Right cardiac atrium (tissue), 5 donors: ENCODE measurements around the gene PKDREJ. TPM values are rescaled to one million over a fixed set of nuclear protein-coding genes. Genes with fewer than 3 reads are reported as not detected.
A peak's percentile ranks its signal among the peaks of the same experiment; 100 is the strongest.

Source experiments
- ATAC-seq, 2 donors: fragments of 200-7000 bp; cut with Tn5 transposase; one replicate each; pipeline versions ENCODE4 v1.8.0 to v1.9.1; 2020; ENCODE audit warnings: moderate library complexity in 2 of 2, mild to moderate bottlenecking in 1 of 2
- DNase-seq, 3 donors: peaks; one replicate each; pipeline ENCODE4 v3.0.0-alpha.2; 2020
- H3K27ac ChIP-seq: one replicate; pipeline ENCODE4 v1.5.1; 2013; ENCODE audit warnings: mild to moderate bottlenecking, low read length, control low read depth, moderate library complexity
- H3K27me3 ChIP-seq: one replicate; pipeline ENCODE4 v1.6.1; 2013; ENCODE audit not compliant: control insufficient read depth, insufficient read depth
- H3K4me1 ChIP-seq: one replicate; pipeline ENCODE4 v1.6.1; 2013; ENCODE audit warnings: low read length; ENCODE audit not compliant: control insufficient read depth, insufficient read depth
- H3K4me3 ChIP-seq: one replicate; pipeline ENCODE4 v1.5.1; 2013; ENCODE audit warnings: low read length, control low read depth
- H3K9me3 ChIP-seq: one replicate; pipeline ENCODE4 v1.6.1; 2013; ENCODE audit warnings: low read length; ENCODE audit not compliant: control insufficient read depth
- WGBS: extraction: QIAGEN DNeasy Blood & Tissue Kit; methylation state at CpG from one replicate; pipeline ENCODE4 v1.1.7; 2013; 5-methylcytosine and 5-hydroxymethylcytosine counted together
- intact Hi-C, 4 donors: fragments of 100-400 bp; cut with DNase I; formaldehyde crosslinking; loops; one replicate each; pipeline versions ENCODE4 v1.11.0 to v1.14.0; 2022 to 2023
- polyA plus RNA-seq: library from polyadenylated mRNA; stranded (reverse); fragments of 200-250 nt; gene quantifications from one replicate; pipeline ENCODE4 v1.2.3, GENCODE V29; 2013
- total RNA-seq, 4 donors: library from RNA; stranded (reverse); fragmentation: NEBNext Ultra II Directional; extraction: Animal tissue kit (Norgen Biotek cat#: 25700); gene quantifications; one replicate each; pipeline ENCODE4 v1.2.1, GENCODE V29; 2021
- donor health status: healthy with polysubstance abuse.
- donor health status: DM: no; HTN: yes; CAD: no.
- donor health status: DM: no; HTN: no; CAD: no.
- donor health status: DM: no; HTN: yes; CAD: no; lungs with severe emphysema.
- donor health status: DM: yes; HTN: yes; CAD: no.

The PKDREJ gene
- total and polyA plus RNA-seq, 5 donors, result 0.06 to 0.25 (median 0.09) TPM

DNA sequence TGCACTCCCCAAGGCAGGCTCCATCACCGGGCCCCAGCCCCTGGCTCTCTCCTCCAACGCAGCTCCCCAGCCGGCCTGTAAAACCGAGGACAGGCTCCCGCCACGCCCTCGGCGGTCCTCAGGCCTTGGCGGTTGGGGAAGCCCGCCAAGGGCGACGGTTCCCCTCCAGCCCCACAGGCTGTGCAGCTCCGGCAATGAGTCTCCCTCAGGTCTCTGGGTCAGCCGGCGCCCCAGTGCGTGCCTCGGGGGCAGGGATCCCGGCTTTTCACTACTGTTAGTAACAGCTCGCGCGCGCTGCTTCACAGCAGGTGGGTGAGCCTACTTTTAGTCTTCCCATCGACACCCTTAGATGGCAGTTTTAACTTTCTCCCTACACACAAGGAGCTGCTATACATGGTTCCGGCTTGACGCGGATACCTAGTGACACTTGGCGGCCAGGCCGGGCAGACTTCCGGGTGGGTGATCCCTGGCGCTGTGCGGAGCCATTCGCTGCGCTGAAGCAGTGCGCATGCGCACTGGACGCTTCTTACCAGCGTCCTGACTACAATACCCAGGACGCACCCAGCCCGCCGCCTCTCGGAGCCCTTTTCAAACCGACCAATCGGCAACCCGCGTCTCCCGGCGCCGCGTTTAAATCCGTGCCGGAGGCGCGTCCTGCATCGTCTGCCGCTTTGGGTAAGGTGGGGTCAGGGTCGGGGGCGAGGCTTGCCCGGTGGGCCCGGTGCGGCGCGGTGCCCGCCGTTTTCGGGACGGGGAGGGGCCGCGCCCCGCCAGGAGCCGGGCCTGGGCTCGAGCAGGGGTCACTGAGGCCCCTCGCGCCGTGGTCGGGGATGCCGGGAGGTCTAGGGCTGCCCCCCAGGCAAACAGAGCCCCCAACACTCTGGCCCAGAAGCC, 33.4 kb upstream of the PKDREJ start, which contains the start of gene GTSE1:
GTSE1 (plus strand) TSS at position 614 of the 894 bp plus-strand sequence. CDS start 531 bp downstream, outside the sequence.
- intact Hi-C loops, result loop anchor here in 2 of 4 donors (5.0 to 10.0 kb wide), 2 partner anchors 292 to 299 kb away; no protein-coding TSS in a partner anchor
- H3K4me3 ChIP-seq, result peak within 1 kb of the TSS; percentile 41
- H3K9me3 ChIP-seq, result no peaks in the 10 kb centered on the region
- H3K27ac ChIP-seq, result peak within 1 kb of the TSS; percentile 91
- no peaks in the 10 kb centered on the region for H3K27me3 ChIP-seq
- peak; percentile 97 to 98 for ATAC-seq
- H3K4me1 ChIP-seq, result peaks cover 5% of the 10 kb centered on the region
- under 1% methylated on average over 76 of the region's 76 CpGs for WGBS
- peak; percentile 99 to 100 (median 99) for DNase-seq

DNA sequence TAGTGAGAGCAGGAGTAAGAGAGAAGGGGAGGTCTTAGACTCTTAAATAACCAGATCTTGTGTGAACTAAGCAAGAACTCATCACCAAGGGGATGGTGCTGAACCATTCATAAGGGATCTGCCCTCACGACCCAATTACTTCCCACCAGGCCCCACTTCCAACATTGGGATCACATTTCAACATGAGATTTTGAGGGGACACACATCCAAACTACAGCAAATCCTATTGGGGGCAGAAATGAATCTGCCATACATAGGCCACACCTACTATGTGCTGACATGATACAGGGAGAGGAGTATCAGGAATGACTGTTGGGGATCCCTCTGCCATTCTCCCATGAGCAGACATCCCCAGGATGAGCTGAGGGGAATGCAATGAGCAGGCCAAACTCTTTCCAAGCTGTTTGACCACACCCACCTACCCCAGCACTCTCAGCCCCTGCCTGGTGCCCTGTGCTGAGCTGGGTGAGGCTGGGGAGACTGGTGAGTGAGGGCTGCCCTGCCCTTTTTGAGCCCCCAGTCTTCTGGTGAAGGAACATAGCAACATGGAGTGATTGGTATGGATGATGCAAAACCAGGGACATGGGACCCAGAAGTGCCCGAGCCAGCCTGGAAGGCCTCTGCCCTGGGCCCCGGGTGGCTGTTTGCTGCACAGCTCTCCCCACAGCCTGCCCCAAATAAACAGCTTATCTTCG, 32.3 kb upstream of the PKDREJ start:
- no peaks in the 10 kb centered on the region for H3K27me3 ChIP-seq
- ATAC-seq, result no peak
- H3K4me1 ChIP-seq, result peaks cover 5% of the 10 kb centered on the region
- no peak overlapping the region for H3K4me3 ChIP-seq
- no peak for DNase-seq
- H3K27ac ChIP-seq, result no peak overlapping the region
- intact Hi-C loops, result loop anchor here in 2 of 4 donors (5.0 to 10.0 kb wide), 2 partner anchors 291 to 298 kb away; no protein-coding TSS in a partner anchor
- WGBS, result 60% methylated on average over 4 of the region's 4 CpGs
- no peaks in the 10 kb centered on the region for H3K9me3 ChIP-seq

DNA sequence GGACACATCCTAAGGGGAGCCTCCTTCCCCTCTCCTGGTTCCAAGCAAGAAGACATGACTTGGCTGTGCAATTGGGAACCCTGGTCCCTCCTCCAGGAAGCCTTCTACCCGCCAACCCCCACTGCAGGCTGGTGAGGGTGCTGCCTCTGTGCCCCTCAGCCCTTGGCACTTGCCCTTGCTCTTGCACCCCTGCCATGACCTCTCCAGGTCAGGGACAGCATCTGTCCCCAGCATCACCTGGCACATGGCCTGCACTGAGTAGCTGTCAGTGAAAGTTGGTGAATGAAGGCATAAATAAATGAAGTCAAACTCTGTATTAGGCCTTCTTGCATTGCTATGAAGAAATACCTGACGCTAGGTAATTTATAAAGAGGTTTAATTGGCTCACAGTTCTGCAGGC, 31.6 kb upstream of the PKDREJ start:
- H3K27me3 ChIP-seq, result no peaks in the 10 kb centered on the region
- 86% methylated on average over 2 of the region's 2 CpGs for WGBS
- DNase-seq (no peak), ATAC-seq (no peak)
- H3K4me3 ChIP-seq, result no peak overlapping the region
- no peaks in the 10 kb centered on the region for H3K9me3 ChIP-seq
- intact Hi-C loops, result loop anchor here in 2 of 4 donors (5.0 to 10.0 kb wide), 2 partner anchors 290 to 297 kb away; no protein-coding TSS in a partner anchor
- peaks cover 5% of the 10 kb centered on the region for H3K4me1 ChIP-seq
- H3K27ac ChIP-seq, result no peak overlapping the region

DNA sequence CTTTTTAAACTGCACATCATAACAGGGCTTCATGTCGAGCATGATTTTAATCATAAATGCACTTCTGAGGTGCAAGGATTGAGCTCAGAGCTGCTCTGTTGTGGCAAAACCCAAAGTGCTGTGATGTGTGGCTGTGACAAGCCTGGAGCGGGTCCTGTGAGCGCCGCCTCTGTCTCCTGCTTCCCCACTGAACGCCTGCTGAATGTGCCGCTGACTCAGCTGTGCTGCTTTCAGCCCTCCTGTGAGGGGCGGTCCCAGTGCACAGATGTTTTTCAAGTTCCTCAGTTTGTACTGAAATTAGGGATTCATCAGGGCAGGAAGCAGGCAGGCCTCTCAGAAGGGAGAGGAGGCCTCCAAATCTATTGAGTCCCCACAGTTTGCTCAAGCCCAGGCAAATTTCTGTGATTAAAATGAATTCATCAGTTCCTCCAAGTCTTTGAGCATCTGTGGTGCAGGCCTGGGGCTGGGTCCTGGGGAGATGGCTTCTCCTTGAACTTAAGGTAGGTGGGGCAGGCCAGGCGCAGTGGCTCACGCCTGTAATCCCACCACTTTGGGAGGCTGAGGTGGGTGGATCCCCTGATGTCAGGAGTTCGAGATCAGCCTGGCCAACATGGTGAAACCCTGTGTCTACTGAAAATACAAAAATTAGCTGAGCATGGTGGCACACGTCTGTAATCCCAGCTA, 30.6 kb upstream of the PKDREJ start:
- DNase-seq (peak; percentile 49 to 79 (median 79)), ATAC-seq (no peak)
- 79% methylated on average over 11 of the region's 11 CpGs for WGBS
- Histone ChIP-seq H3K27ac (no peak overlapping the region), H3K4me1 (peaks cover 5% of the 10 kb centered on the region), H3K9me3 (no peaks in the 10 kb centered on the region), H3K4me3 (no peak overlapping the region), H3K27me3 (no peaks in the 10 kb centered on the region)
- intact Hi-C loops, result loop anchor here in 1 of 4 donors (10.0 kb wide), 1 partner anchor 289 kb away; no protein-coding TSS in a partner anchor

DNA sequence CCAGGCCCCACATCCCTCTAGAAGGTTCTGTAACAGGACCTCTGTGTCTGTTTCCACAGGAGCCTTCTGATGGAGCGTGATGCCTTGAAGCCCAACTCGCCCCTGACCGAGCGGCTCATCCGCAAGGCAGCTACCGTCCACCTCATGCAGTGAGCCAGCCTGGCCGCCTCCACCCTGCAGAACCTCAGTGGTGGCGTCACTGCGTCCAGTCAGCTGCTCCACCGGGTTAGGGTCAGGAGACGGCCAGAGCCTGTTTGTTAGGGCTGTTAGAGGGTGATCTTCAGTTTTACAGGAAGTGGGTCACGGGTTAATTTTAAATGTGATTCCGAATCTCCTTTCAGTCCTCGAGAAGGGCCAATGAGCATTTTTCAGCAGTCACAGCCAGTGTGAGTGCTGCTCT, 29.6 kb upstream of the PKDREJ start:
- 86% methylated on average over 14 of the region's 14 CpGs for WGBS
- Histone ChIP-seq H3K27ac (no peak overlapping the region), H3K4me1 (peaks cover 8% of the 10 kb centered on the region), H3K9me3 (no peaks in the 10 kb centered on the region), H3K27me3 (no peaks in the 10 kb centered on the region), H3K4me3 (no peak overlapping the region)
- intact Hi-C loops, result loop anchor here in 1 of 4 donors (10.0 kb wide), 1 partner anchor 288 kb away; no protein-coding TSS in a partner anchor
- DNase-seq, result no peak
- ATAC-seq, result no peak

DNA sequence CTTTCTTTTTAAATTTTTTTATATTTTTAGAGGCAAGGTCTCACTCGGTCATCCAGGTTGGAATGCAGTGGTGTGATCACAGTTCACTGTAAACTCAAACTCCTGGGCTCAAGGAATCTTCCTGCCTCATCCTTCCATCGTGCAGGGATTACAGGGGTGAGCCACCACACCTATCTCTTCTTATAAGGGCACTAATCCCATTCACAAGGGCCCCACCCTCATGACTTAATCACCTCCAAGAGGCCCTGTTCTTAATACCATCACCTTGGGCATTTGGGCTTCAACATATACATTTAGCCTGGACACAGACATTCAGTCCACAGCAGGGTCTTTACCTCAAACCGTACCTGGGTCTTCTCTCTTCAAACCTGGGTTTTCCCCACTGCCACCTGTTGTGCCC, 29.0 kb upstream of the PKDREJ start:
- Histone ChIP-seq H3K4me1 (peaks cover 7% of the 10 kb centered on the region), H3K4me3 (no peak overlapping the region), H3K9me3 (no peaks in the 10 kb centered on the region), H3K27ac (no peak overlapping the region), H3K27me3 (no peaks in the 10 kb centered on the region)
- DNase-seq (no peak), ATAC-seq (no peak)
- WGBS, result 95% methylated on average over 3 of the region's 3 CpGs
- intact Hi-C loops, result loop anchor here in 1 of 4 donors (10.0 kb wide), 1 partner anchor 287 kb away; no protein-coding TSS in a partner anchor

DNA sequence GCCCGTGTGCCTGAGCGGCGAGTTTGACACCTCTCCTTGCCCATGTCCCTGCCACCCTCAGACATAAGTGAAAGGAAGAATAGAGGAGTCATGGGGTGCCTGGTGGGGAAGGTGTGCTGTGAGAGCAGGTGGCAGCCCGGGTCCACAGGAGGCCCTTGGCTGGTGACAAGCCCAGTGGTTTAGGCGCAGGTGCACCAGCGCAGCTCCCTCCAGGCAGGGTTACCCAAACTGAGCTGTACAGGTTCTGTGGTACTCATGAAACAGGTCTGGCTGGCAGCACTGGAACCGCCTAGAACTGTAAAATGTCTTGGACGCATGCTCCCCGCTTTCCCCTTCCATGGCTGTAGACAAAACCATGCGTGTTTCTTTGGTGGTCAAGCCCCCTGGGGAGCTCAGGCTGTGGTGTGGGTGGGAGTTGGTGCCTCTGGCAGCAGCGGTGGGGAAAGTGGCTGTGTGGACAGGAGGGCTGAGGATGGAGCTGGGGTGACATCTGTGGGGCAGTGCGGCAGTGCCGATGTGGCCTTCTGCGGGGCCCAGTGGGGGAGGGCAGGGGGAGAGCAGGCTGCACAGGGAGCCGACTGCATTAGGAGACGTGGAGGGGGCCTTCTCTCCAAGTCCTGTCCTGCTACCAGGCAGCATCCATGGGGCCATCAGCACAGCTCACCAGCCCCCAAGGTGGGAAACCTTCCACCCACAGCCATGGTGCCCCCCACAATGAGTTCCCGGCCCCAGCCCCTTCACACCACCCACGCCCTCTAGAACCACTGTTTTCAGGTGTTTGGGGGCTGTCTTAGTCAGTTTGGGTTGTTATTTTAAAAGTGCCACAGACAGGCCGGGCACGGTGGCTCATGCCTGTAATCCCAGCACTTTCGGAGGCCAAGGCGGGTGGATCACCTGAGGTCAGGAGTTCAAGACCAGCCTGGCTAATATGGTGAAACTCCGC, 28.0 kb upstream of the PKDREJ start:
- DNase-seq, result no peak
- intact Hi-C loops, result loop anchor here in 1 of 4 donors (10.0 kb wide), 1 partner anchor 286 kb away; no protein-coding TSS in a partner anchor

DNA sequence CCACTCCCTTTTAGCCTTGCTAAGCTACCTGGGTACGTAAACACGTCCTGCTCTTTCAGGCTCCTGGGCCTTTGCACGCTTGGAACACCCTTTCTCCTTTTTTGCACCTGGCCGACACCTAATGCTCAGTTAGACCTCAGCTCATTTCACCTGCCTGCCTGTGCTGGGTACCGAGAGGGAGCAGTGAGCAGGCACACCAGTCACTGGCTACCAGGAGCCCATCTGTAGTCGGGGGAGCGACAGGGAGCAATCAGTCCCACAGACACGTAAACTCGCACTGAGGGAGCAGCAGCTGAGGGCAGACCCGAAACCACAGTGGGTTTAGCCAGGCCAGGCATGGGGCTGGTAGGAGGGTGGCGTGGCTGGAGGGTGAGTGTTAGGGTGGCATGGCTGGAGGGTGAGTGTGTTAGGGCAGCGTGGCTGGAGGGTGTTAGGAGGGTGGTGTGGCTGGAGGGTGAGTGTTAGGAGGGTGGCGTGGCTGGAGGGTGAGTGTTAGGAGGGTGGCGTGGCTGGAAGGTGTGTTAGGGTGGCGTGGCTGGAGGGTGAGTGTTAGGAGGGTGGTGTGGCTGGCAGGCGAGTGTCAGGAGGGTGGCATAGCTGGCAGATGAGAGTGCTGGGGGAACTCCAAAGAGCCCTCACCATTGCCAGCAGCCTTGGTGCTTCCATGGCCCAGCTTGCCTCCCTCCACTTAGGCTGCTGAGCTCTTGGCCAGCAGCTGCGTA, 27.1 kb upstream of the PKDREJ start:
- Histone ChIP-seq H3K4me1 (peaks cover 3% of the 10 kb centered on the region), H3K9me3 (no peaks in the 10 kb centered on the region), H3K4me3 (no peak overlapping the region), H3K27me3 (no peaks in the 10 kb centered on the region), H3K27ac (peak overlapping the region; percentile 71)
- ATAC-seq (peak; percentile 58 to 68), DNase-seq (peak; percentile 55 to 83 (median 74))
- intact Hi-C loops, result loop anchor here in 1 of 4 donors (10.0 kb wide), 1 partner anchor 285 kb away; no protein-coding TSS in a partner anchor
- WGBS, result 76% methylated on average over 17 of the region's 17 CpGs

More for the DNA sequence above, 28.0 kb upstream of the PKDREJ start:
- peak overlapping the region; percentile 31 for H3K27ac ChIP-seq
- H3K4me3 ChIP-seq, result no peak overlapping the region
- peaks cover 5% of the 10 kb centered on the region for H3K4me1 ChIP-seq
- no peak for ATAC-seq
- WGBS, result 89% methylated on average over 23 of the region's 23 CpGs
- H3K27me3 ChIP-seq, result no peaks in the 10 kb centered on the region
- H3K9me3 ChIP-seq, result no peaks in the 10 kb centered on the region

DNA sequence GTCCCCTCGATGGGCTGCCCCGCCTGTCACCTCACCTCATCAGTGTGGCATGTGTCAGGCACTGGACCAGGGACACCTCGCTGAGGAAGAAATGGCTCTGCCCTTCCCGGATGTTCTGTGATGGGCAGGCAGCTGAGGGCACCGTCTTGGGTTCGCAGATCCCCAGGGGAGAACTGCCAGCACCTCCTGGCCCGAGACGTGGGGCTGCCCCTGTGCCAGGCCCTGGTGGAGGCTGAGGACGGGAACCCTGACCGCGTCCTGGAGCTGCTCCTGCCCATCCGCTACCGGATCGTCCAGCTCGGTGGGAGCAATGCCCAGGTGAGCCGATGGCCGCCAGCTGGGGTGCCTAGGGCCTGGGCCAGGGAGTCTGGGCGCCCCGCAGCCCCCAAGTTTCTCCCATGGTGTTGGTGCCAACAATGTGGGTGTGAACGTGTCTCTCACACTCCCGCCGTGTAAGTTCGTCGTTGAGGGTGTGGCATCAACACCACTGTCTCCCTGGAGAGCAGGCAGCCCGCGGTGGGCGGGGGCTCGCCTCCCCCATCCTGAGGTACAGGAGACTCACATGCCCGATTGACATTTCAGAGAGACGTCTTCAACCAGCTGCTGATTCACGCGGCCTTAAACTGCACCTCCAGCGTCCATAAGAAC, 26.2 kb upstream of the PKDREJ start:
- ATAC-seq (peak; percentile 22 to 44), DNase-seq (peak in 2 of 3 donors; percentile 67 to 73)
- intact Hi-C loops, result no loop called here
- no peaks in the 10 kb centered on the region for H3K27me3 ChIP-seq
- H3K4me1 ChIP-seq, result peaks cover 3% of the 10 kb centered on the region
- WGBS, result 71% methylated on average over 33 of the region's 33 CpGs
- peak overlapping the region; percentile 78 for H3K27ac ChIP-seq
- no peak overlapping the region for H3K4me3 ChIP-seq
- no peaks in the 10 kb centered on the region for H3K9me3 ChIP-seq
